ENCODE measurements around the gene IQGAP2.

Gene IQGAP2

DNA sequence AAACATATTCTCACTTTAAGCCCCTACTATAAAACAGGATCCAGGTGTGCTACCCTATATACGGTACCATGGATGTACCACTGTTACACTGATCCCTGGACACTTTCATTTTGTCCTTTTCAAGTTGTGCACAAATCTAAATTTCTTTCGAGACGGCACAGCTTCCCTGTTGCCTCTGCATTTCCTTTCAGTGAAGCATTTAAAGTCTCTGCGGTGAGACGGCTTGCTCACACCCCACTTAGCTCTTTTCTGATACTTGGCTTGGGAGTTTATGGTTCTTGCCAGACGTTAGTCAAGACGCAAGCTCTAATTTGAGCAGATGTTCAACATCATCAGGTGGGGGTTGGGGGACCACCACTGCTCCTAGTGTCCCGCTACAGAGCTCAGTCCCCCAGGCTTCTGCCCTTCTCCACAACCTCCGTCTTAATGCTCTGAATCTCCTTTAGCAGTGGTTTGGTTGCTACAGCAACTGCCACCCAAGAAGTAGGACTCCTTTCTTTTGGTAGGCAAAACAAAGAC, 204.3 kb downstream of the IQGAP2 start:
- Histone ChIP-seq H3K4me1 (ENCODE audit: control insufficient read depth, insufficient read depth, low read length) (no peaks in the 10 kb centered on the region), H3K27me3 (ENCODE audit: control insufficient read depth, insufficient read depth, low read length) (no peaks in the 10 kb centered on the region), H3K4me3 (ENCODE audit: low read length) (no peak overlapping the region), H3K9me3 (ENCODE audit: control insufficient read depth, low read length) (no peaks in the 10 kb centered on the region), H3K9ac (ENCODE audit: low read length) (no peak overlapping the region), H3K36me3 (ENCODE audit: control insufficient read depth, insufficient read depth, low read length) (no peaks in the 10 kb centered on the region)

DNA sequence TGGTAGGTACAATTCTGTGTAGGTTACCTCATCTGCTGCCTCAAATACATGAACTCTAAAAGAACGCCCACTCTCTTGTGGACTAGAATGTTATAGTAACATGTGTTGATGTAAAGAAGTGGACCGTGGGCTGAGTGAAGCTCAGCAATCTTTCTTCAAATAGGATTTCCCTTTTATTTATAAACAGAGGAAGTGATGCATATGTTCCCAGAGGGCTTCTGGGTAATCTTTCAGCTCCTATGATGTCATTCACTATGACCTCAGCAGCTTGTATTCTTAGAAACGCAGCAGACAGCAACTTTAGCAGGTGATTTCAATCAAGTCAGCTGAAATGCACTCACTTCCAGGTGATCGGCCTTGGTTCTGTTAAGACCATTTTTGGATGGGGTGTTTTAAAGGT, 205.7 kb downstream of the IQGAP2 start:
- H3K4me3 ChIP-seq (ENCODE audit: low read length), result no peak overlapping the region
- no peaks in the 10 kb centered on the region for H3K9me3 ChIP-seq (ENCODE audit: control insufficient read depth, low read length)
- no peaks in the 10 kb centered on the region for H3K27me3 ChIP-seq (ENCODE audit: control insufficient read depth, insufficient read depth, low read length)
- no peaks in the 10 kb centered on the region for H3K4me1 ChIP-seq (ENCODE audit: control insufficient read depth, insufficient read depth, low read length)
- no peak overlapping the region for H3K9ac ChIP-seq (ENCODE audit: low read length)
- H3K36me3 ChIP-seq (ENCODE audit: control insufficient read depth, insufficient read depth, low read length), result no peaks in the 10 kb centered on the region

DNA sequence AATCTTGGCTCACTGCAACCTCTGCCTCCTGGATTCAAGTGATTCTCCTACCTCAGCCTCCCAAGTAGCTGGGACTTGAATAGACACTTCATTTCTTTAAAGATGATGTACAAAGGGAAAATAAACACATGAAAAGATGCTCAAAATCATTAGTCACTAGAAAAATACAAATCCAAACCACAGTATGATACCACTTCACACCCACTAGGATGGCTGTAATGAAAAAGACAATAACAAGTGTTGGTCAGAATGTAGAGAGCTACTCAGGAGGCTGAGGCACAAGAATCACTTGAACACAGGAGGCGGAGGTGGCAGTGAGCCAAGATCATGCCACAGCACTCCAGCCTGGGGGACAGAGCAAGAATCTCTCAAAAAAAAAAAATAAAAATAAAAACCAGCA, 207.1 kb downstream of the IQGAP2 start:
- no peaks in the 10 kb centered on the region for H3K9me3 ChIP-seq (ENCODE audit: control insufficient read depth, low read length)
- no peaks in the 10 kb centered on the region for H3K36me3 ChIP-seq (ENCODE audit: control insufficient read depth, insufficient read depth, low read length)
- H3K4me3 ChIP-seq (ENCODE audit: low read length), result no peak overlapping the region
- H3K9ac ChIP-seq (ENCODE audit: low read length), result no peak overlapping the region
- H3K27me3 ChIP-seq (ENCODE audit: control insufficient read depth, insufficient read depth, low read length), result no peaks in the 10 kb centered on the region
- no peaks in the 10 kb centered on the region for H3K4me1 ChIP-seq (ENCODE audit: control insufficient read depth, insufficient read depth, low read length)

DNA sequence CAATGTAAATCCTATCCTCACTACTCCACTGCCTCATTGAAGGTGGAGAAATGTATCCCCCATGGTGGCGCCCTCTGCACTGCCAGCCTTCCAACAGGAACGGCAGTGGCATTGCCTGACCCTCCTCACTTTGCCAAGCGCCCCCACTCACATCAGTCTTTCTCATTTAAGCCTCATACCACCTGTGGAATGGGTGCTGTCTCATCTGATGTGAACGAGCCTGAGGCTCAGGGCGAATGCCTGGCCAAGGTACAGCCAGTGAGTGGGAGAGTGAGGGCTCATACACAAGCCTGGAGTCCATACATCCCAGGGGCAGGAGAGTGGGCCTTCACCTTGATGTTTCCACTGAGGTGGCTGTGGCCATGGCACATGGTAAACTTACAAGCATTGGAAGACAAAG, 209.9 kb downstream of the IQGAP2 start:
- Histone ChIP-seq H3K9me3 (ENCODE audit: control insufficient read depth, low read length) (no peaks in the 10 kb centered on the region), H3K36me3 (ENCODE audit: control insufficient read depth, insufficient read depth, low read length) (no peaks in the 10 kb centered on the region), H3K27me3 (ENCODE audit: control insufficient read depth, insufficient read depth, low read length) (no peaks in the 10 kb centered on the region), H3K4me1 (ENCODE audit: control insufficient read depth, insufficient read depth, low read length) (no peaks in the 10 kb centered on the region), H3K4me3 (ENCODE audit: low read length) (no peak overlapping the region), H3K9ac (ENCODE audit: low read length) (no peak overlapping the region)

DNA sequence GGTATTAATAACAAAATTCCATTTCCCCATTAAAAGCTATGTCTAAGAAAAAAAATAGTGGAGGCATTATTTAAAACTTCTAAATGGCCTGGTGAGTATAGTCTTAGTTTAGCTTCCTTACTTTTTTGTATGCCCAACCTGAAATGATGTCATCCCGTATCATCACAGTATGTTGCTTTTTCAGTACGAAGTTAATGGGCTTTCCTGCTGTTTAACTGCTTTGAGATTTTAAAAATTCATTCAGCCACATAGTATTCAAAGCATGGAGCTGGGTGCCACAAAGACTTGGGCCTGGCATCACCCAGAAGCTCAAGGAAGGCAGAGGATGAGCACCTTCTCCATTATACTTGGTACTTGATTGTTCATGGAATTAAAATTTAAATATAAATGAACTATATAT, 212.7 kb downstream of the IQGAP2 start:
- Histone ChIP-seq H3K9me3 (ENCODE audit: control insufficient read depth, low read length) (no peaks in the 10 kb centered on the region), H3K27me3 (ENCODE audit: control insufficient read depth, insufficient read depth, low read length) (no peaks in the 10 kb centered on the region), H3K4me1 (ENCODE audit: control insufficient read depth, insufficient read depth, low read length) (no peaks in the 10 kb centered on the region), H3K36me3 (ENCODE audit: control insufficient read depth, insufficient read depth, low read length) (no peaks in the 10 kb centered on the region), H3K9ac (ENCODE audit: low read length) (no peak overlapping the region), H3K4me3 (ENCODE audit: low read length) (no peak overlapping the region)

DNA sequence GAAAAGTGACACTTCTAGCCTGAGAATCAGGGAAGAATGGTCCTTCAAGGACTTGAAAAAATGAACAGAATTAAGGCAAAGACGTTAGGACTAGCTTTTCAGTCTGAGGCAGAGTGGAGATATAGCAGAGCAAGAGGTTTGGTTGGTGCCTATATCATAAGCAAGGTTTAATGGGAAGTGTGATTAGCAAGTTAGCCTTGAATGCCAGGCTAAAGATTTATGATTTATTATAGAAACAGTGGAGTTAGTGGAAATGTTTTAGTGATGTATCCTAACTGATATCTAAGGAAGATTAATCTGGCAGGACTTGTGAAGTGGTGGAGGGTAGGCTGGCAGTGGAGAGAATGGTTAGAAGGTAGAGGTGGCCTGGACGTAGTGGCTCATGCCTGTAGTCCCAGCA, 213.1 kb downstream of the IQGAP2 start:
- Histone ChIP-seq H3K9me3 (ENCODE audit: control insufficient read depth, low read length) (no peaks in the 10 kb centered on the region), H3K9ac (ENCODE audit: low read length) (no peak overlapping the region), H3K4me1 (ENCODE audit: control insufficient read depth, insufficient read depth, low read length) (no peaks in the 10 kb centered on the region), H3K27me3 (ENCODE audit: control insufficient read depth, insufficient read depth, low read length) (no peaks in the 10 kb centered on the region), H3K4me3 (ENCODE audit: low read length) (no peak overlapping the region), H3K36me3 (ENCODE audit: control insufficient read depth, insufficient read depth, low read length) (no peaks in the 10 kb centered on the region)

DNA sequence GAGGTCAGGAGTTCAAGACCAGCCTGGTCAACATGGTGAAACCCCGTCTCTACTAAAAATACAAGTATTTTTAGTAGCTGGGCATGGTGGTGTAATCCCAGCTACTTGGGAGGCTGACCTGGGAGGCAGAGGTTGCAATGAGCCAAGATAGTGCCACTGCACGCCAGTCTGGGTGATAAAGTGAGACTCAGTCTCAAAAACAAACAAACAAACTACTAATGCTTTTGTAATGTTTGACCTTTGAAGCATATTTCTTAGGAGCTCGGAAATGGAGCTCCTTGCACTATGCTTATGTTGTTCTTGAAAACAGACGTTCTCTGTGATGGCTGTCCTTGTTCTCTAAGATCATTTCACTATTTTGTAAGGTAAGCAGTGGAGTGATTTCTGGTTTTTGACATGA, 214.1 kb downstream of the IQGAP2 start:
- Histone ChIP-seq H3K4me1 (ENCODE audit: control insufficient read depth, insufficient read depth, low read length) (no peaks in the 10 kb centered on the region), H3K36me3 (ENCODE audit: control insufficient read depth, insufficient read depth, low read length) (no peaks in the 10 kb centered on the region), H3K27me3 (ENCODE audit: control insufficient read depth, insufficient read depth, low read length) (no peaks in the 10 kb centered on the region), H3K9me3 (ENCODE audit: control insufficient read depth, low read length) (no peaks in the 10 kb centered on the region), H3K4me3 (ENCODE audit: low read length) (no peak overlapping the region), H3K9ac (ENCODE audit: low read length) (no peak overlapping the region)

DNA sequence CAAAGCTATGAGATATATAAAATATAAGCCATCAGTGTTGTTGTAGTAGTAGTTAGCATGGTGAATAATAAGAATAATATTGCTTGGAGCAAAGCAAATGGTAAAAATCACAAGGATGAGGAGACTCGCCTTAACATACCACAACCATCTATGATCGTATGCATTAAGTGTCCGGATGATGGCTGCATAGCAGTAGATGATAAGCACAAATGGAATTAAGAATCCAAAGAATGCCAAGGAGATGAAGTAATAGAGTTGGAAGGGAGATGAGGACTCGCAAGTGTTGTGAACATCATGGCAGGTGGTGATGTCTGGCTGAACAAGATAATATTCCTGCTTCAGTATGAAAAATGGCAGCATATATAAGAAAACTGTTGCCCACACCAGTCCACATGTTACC, 214.6 kb downstream of the IQGAP2 start:
- no peaks in the 10 kb centered on the region for H3K27me3 ChIP-seq (ENCODE audit: control insufficient read depth, insufficient read depth, low read length)
- no peaks in the 10 kb centered on the region for H3K9me3 ChIP-seq (ENCODE audit: control insufficient read depth, low read length)
- H3K4me1 ChIP-seq (ENCODE audit: control insufficient read depth, insufficient read depth, low read length), result no peaks in the 10 kb centered on the region
- no peak overlapping the region for H3K4me3 ChIP-seq (ENCODE audit: low read length)
- H3K36me3 ChIP-seq (ENCODE audit: control insufficient read depth, insufficient read depth, low read length), result no peaks in the 10 kb centered on the region
- no peak overlapping the region for H3K9ac ChIP-seq (ENCODE audit: low read length)

DNA sequence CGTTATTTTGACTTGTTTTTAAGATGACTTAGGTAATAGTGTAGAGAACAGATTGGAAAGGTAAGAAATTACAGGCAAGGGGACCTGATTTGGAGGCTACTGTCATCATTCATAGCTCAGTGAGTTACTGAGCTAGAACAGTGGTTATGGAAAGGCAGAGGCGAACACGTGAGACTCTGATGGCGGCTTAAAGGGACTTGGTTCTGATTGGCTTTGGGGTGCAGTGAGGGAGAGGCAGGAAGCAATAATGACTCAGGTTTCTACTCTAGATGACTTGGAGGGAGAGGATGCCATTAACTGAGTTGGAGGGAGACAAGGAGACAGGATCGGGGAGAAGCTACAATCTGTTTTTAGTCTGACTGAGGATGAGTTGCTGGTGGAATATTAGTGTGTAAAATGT, 217.1 kb downstream of the IQGAP2 start:
- Histone ChIP-seq H3K9me3 (ENCODE audit: control insufficient read depth, low read length) (no peaks in the 10 kb centered on the region), H3K9ac (ENCODE audit: low read length) (no peak overlapping the region), H3K27me3 (ENCODE audit: control insufficient read depth, insufficient read depth, low read length) (no peaks in the 10 kb centered on the region), H3K4me1 (ENCODE audit: control insufficient read depth, insufficient read depth, low read length) (no peaks in the 10 kb centered on the region), H3K4me3 (ENCODE audit: low read length) (no peak overlapping the region), H3K36me3 (ENCODE audit: control insufficient read depth, insufficient read depth, low read length) (no peaks in the 10 kb centered on the region)

DNA sequence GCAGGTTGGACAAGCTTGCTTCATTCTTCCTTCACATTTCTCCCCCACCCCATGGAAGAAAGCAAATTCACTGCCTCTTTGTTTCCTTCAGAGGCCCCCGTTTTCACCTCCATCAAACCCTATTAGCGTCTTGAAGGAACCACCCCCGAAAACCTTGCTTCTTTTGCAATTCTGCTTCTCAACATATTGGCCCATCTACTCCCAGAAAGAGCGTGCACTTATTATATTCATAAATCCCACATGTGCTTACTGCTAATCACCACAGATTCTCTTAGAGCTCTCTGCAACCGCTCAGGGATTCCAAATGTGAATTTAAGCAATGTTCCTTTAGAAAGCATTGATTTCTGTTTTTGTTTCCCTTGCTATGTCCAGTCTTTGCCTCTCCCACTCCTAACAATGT, 219.0 kb downstream of the IQGAP2 start:
- H3K9me3 ChIP-seq (ENCODE audit: control insufficient read depth, low read length), result no peaks in the 10 kb centered on the region
- no peaks in the 10 kb centered on the region for H3K4me1 ChIP-seq (ENCODE audit: control insufficient read depth, insufficient read depth, low read length)
- H3K27me3 ChIP-seq (ENCODE audit: control insufficient read depth, insufficient read depth, low read length), result no peaks in the 10 kb centered on the region
- no peak overlapping the region for H3K9ac ChIP-seq (ENCODE audit: low read length)
- H3K36me3 ChIP-seq (ENCODE audit: control insufficient read depth, insufficient read depth, low read length), result no peaks in the 10 kb centered on the region
- H3K4me3 ChIP-seq (ENCODE audit: low read length), result no peak overlapping the region

DNA sequence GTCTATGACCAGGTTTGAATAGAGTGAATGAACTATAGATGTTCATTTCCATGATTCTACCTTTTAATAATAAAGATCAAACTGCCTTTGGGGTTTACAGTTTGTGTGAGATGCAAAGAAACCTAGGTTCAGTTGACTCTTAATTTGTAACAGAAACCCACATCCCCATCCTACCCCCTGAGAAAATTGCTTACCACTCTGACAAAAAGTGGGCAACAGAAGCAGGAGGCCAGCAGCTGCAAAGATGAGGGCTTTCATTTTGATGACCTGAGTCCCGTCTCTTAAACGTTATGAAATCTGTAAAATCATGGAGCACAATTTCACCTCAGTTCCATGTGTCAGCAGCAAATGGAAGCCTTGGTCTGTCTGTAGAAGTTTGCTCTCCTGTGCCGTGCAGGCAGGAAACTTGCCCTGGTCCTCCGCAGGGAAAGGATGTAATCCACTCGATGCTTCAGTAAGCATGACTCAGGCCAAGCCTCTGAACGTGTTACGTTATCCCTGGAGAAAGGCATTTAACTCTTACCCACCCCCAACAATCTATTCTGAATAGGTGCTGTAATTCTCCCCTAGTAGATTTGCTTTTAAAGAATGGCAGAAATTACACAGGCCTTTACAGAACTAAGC, 220.0 kb downstream of the IQGAP2 start, which contains the start of gene F2RL2:
Gene F2RL2, minus strand, starts transcription at position 431 of the 624 bp plus-strand sequence. Its CDS starts 173 bp downstream, at position 258.
- no peaks in the 10 kb centered on the region for H3K36me3 ChIP-seq (ENCODE audit: control insufficient read depth, insufficient read depth, low read length)
- no peaks in the 10 kb centered on the region for H3K27me3 ChIP-seq (ENCODE audit: control insufficient read depth, insufficient read depth, low read length)
- H3K4me3 ChIP-seq (ENCODE audit: low read length), result no peak within 1 kb of the TSS
- no peaks in the 10 kb centered on the region for H3K4me1 ChIP-seq (ENCODE audit: control insufficient read depth, insufficient read depth, low read length)
- no peak within 1 kb of the TSS for H3K9ac ChIP-seq (ENCODE audit: low read length)
- no peaks in the 10 kb centered on the region for H3K9me3 ChIP-seq (ENCODE audit: control insufficient read depth, low read length)

DNA sequence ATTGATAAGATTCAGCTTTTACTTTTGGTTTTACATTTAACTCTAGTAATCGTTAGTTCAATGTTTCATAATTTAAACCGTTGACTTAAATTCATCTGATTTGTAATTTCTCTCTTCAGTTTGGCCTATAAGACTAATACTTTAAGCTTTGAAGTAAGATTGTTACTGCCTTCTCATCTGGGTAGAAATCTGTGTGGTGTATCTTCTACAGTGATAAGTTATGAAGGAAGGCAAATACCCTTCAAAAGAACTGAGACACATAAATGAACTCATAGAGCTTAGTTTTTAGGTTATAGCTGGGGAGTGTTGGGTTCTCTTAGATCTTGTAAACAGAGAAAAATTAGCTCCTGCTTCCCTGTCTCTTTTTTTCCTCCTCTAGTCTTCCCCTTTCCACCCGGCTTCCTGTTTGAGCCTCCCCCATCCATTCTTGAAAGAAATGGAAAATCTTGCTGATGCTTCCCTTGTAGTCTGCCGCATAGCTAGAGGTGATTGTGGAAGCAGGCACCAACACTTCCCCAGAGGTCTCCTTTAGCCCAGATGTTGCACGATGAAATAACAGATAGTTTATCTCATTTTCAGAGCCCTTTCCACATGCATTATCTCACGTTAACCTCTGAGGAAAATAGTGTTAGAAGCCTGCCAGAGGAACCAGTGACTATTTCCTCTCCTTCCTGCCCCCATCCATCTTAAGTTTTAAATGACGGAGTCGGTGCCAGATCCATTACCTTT, 222.2 kb downstream of the IQGAP2 start:
- no peaks in the 10 kb centered on the region for H3K4me1 ChIP-seq (ENCODE audit: control insufficient read depth, insufficient read depth, low read length)
- H3K4me3 ChIP-seq (ENCODE audit: low read length), result no peak overlapping the region
- no peaks in the 10 kb centered on the region for H3K27me3 ChIP-seq (ENCODE audit: control insufficient read depth, insufficient read depth, low read length)
- H3K36me3 ChIP-seq (ENCODE audit: control insufficient read depth, insufficient read depth, low read length), result no peaks in the 10 kb centered on the region
- no peak overlapping the region for H3K9ac ChIP-seq (ENCODE audit: low read length)
- no peaks in the 10 kb centered on the region for H3K9me3 ChIP-seq (ENCODE audit: control insufficient read depth, low read length)
